Kidney epithelial cell (primary cell): ENCODE results near the gene ANG. TPM values are rescaled to one million over a fixed set of nuclear protein-coding genes. Genes with fewer than 3 reads are reported as not detected.
"Not testable (repeated sequence)": the region's sequence is repeated elsewhere in the genome, so short reads cannot be mapped to it uniquely, and the experiment has no call there.

ENCODE experiments used
- DNase-seq: peaks from one replicate; pipeline ENCODE4 v3.0.0-alpha.2; 2010; ENCODE audit warnings: low read depth
- H3K27me3 ChIP-seq: 2 replicates; pipeline ENCODE4 v1.6.0; 2011; ENCODE audit warnings: low read length; ENCODE audit not compliant: control insufficient read depth, insufficient read depth
- H3K36me3 ChIP-seq: 2 replicates; pipeline ENCODE4 v1.5.1; 2011; ENCODE audit warnings: low read length; ENCODE audit not compliant: control insufficient read depth, insufficient read depth
- H3K4me3 ChIP-seq: 2 replicates; pipeline ENCODE4 v1.5.1; 2011; ENCODE audit warnings: low read depth, mild to moderate bottlenecking, control low read depth, low read length
- CTCF ChIP-seq: IDR thresholded peaks from 2 replicates; pipeline ENCODE4 v1.5.1; 2011; ENCODE audit warnings: mild to moderate bottlenecking, moderate library complexity, low read length, control low read depth, inconsistent platforms; ENCODE audit not compliant: insufficient read depth, poor library complexity, severe bottlenecking
- total RNA-seq: library from RNA; depleted of rRNA; stranded (reverse); fragments of >200 nt; gene quantifications from 2 replicates; pipeline ENCODE4 v1.2.3, GENCODE V29; 2015

Gene ANG
- total RNA-seq, 1 donor from 2014 or later = 1.1 TPM

GRCh38 chr14:20712904-20713303, 24.3 kb downstream of the ANG start:
- no peak for DNase-seq
- no peaks in the 10 kb centered on the region for H3K36me3 ChIP-seq
- H3K4me3 ChIP-seq = no peak overlapping the region
- no peak for TF ChIP-seq CTCF
- H3K27me3 ChIP-seq = no peaks in the 10 kb centered on the region

- no peak overlapping the region for H3K4me3 ChIP-seq
- no peaks in the 10 kb centered on the region for H3K36me3 ChIP-seq
- DNase-seq = no peak
- no peaks in the 10 kb centered on the region for H3K27me3 ChIP-seq
- TF ChIP-seq CTCF = no peak
Measured at GRCh38 chr14:20714593-20715250, 26.2 kb downstream of the ANG start.

- no peak overlapping the region for H3K4me3 ChIP-seq
- TF ChIP-seq CTCF = no peak
- no peaks in the 10 kb centered on the region for H3K36me3 ChIP-seq
- peaks cover 9% of the 10 kb centered on the region for H3K27me3 ChIP-seq
- no peak for DNase-seq
Measured at GRCh38 chr14:20719777-20720176, 31.2 kb downstream of the ANG start.

GRCh38 chr14:20720741-20721140, 32.2 kb downstream of the ANG start:
- no peak for TF ChIP-seq CTCF
- no peak overlapping the region for H3K4me3 ChIP-seq
- no peaks in the 10 kb centered on the region for H3K36me3 ChIP-seq
- DNase-seq = no peak
- peaks cover 9% of the 10 kb centered on the region for H3K27me3 ChIP-seq

- H3K27me3 ChIP-seq = peaks cover 9% of the 10 kb centered on the region
- H3K4me3 ChIP-seq = no peak overlapping the region
- H3K36me3 ChIP-seq = no peaks in the 10 kb centered on the region
- DNase-seq = no peak
- TF ChIP-seq CTCF = no peak
Measured at GRCh38 chr14:20722016-20722415, 33.5 kb downstream of the ANG start.

- TF ChIP-seq CTCF = no peak
Measured at GRCh38 chr14:20723488-20723887, 34.9 kb downstream of the ANG start.

GRCh38 chr14:20726121-20726520, 37.6 kb downstream of the ANG start:
- H3K4me3 ChIP-seq, H3K36me3 ChIP-seq, DNase-seq, H3K27me3 ChIP-seq: not testable (repeated sequence)

More at GRCh38 chr14:20723488-20723887, 34.9 kb downstream of the ANG start:
- no peak for DNase-seq
- Histone ChIP-seq H3K27me3 (peaks cover 9% of the 10 kb centered on the region), H3K36me3 (no peaks in the 10 kb centered on the region), H3K4me3 (no peak overlapping the region)
